ENCODE measurements around the gene SMARCAL1.

SMARCAL1 gene

GRCh38 chr2:216473187-216473586 is 60.9 kb downstream of the SMARCAL1 start:
- TF ChIP-seq POLR2AphosphoS5 (IDR thresholded peaks at IDR 0.05; ENCODE audit: low read depth, low read length) (no peak), TAF1 (IDR thresholded peaks at IDR 0.05; ENCODE audit: borderline replicate concordance, insufficient read depth, low read length) (no peak), FOXP2 (optimal IDR thresholded peaks at IDR 0.05; ENCODE audit: borderline replicate concordance, extremely low read depth, extremely low read length, insufficient read depth) (no peak), SIN3A (IDR thresholded peaks at IDR 0.05; ENCODE audit: borderline replicate concordance, insufficient read depth, low read length) (no peak)
- TF ChIP-seq, protein P1, sequence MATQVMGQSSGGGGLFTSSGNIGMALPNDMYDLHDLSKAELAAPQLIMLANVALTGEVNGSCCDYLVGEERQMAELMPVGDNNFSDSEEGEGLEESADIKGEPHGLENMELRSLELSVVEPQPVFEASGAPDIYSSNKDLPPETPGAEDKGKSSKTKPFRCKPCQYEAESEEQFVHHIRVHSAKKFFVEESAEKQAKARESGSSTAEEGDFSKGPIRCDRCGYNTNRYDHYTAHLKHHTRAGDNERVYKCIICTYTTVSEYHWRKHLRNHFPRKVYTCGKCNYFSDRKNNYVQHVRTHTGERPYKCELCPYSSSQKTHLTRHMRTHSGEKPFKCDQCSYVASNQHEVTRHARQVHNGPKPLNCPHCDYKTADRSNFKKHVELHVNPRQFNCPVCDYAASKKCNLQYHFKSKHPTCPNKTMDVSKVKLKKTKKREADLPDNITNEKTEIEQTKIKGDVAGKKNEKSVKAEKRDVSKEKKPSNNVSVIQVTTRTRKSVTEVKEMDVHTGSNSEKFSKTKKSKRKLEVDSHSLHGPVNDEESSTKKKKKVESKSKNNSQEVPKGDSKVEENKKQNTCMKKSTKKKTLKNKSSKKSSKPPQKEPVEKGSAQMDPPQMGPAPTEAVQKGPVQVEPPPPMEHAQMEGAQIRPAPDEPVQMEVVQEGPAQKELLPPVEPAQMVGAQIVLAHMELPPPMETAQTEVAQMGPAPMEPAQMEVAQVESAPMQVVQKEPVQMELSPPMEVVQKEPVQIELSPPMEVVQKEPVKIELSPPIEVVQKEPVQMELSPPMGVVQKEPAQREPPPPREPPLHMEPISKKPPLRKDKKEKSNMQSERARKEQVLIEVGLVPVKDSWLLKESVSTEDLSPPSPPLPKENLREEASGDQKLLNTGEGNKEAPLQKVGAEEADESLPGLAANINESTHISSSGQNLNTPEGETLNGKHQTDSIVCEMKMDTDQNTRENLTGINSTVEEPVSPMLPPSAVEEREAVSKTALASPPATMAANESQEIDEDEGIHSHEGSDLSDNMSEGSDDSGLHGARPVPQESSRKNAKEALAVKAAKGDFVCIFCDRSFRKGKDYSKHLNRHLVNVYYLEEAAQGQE (IDR thresholded peaks at IDR 0.05; ENCODE audit: insufficient read depth in 1 of 2, low read depth in 2 of 2, low read length in 2 of 2) = no peak

DNA sequence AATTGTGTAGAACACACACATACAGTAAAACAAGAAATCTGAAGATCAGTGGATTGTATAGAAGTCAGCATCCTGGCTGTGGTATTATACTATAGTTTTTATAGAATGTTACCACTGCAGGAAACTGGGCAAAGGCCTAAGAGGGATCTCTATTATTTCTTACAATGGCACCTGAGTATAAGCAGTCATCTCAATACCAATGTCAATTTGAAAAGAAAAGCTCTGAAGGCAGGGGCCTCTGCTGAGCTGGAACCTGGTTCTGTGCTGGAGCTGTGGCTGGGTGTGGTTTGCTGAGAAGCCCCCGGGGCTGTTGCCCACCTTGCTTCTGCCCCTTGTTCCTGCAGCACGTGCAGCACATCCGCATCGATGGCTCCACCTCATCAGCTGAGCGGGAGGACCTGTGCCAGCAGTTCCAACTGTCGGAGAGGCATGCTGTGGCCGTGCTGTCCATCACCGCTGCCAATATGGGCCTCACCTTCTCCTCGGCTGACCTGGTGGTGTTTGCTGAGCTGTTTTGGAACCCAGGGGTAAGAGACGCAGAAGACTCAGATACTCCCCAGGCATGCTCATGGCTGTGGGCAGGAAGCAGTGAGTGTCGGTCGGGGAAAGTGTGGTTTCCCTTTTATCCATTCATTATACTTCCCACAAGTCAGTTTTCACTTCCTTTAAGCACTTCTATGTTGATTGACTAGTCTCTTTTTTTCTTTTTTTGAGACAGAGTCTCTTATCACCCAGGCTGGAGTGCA is 62.8 kb downstream of the SMARCAL1 start:
- TF ChIP-seq TAF1 (IDR thresholded peaks at IDR 0.05; ENCODE audit: borderline replicate concordance, insufficient read depth, low read length) (no peak), POLR2AphosphoS5 (IDR thresholded peaks at IDR 0.05; ENCODE audit: low read depth, low read length) (no peak), FOXP2 (optimal IDR thresholded peaks at IDR 0.05; ENCODE audit: borderline replicate concordance, extremely low read depth, extremely low read length, insufficient read depth) (no peak), SIN3A (IDR thresholded peaks at IDR 0.05; ENCODE audit: borderline replicate concordance, insufficient read depth, low read length) (no peak)
- TF ChIP-seq, protein P1 (IDR thresholded peaks at IDR 0.05; ENCODE audit: insufficient read depth in 1 of 2, low read depth in 2 of 2, low read length in 2 of 2) = no peak

GRCh38 chr2:216475767-216476166 is 63.5 kb downstream of the SMARCAL1 start:
- TF ChIP-seq SIN3A (IDR thresholded peaks at IDR 0.05; ENCODE audit: borderline replicate concordance, insufficient read depth, low read length) = no peak
- TF ChIP-seq TAF1 (IDR thresholded peaks at IDR 0.05; ENCODE audit: borderline replicate concordance, insufficient read depth, low read length) = no peak
- no peak for TF ChIP-seq FOXP2 (optimal IDR thresholded peaks at IDR 0.05; ENCODE audit: borderline replicate concordance, extremely low read depth, extremely low read length, insufficient read depth)
- no peak for TF ChIP-seq POLR2AphosphoS5 (IDR thresholded peaks at IDR 0.05; ENCODE audit: low read depth, low read length)
- TF ChIP-seq, protein P1 (IDR thresholded peaks at IDR 0.05; ENCODE audit: insufficient read depth in 1 of 2, low read depth in 2 of 2, low read length in 2 of 2) = no peak

GRCh38 chr2:216477283-216478035 is 65.2 kb downstream of the SMARCAL1 start:
- TF ChIP-seq TAF1 (IDR thresholded peaks at IDR 0.05; ENCODE audit: borderline replicate concordance, insufficient read depth, low read length) (no peak), SIN3A (IDR thresholded peaks at IDR 0.05; ENCODE audit: borderline replicate concordance, insufficient read depth, low read length) (no peak), FOXP2 (optimal IDR thresholded peaks at IDR 0.05; ENCODE audit: borderline replicate concordance, extremely low read depth, extremely low read length, insufficient read depth) (no peak), POLR2AphosphoS5 (IDR thresholded peaks at IDR 0.05; ENCODE audit: low read depth, low read length) (no peak)
- TF ChIP-seq, protein P1 (IDR thresholded peaks at IDR 0.05; ENCODE audit: insufficient read depth in 1 of 2, low read depth in 2 of 2, low read length in 2 of 2) = no peak

Data from PFSK-1 (cell line).